ENCODE measurements around the gene RAD51B. TPM values are rescaled to one million over a fixed set of nuclear protein-coding genes. Genes with fewer than 3 reads are reported as not detected.

Gene RAD51B
- total and polyA plus RNA-seq, 2 donors (not counting 1 experiment from before 2014, with no cell fraction given) = 4.6 to 16.3 TPM

GRCh38 chr14:68626386-68626785 is 806.8 kb downstream of the RAD51B start:
- Histone ChIP-seq H2AFZ (ENCODE audit: low read length) (no peak overlapping the region), H3K9ac (ENCODE audit: insufficient read depth, low read length) (no peak overlapping the region)
- no peak for DNase-seq (ENCODE audit: low read depth in 2 of 2)

GRCh38 chr14:68627050-68627867 is 807.7 kb downstream of the RAD51B start:
- Histone ChIP-seq H3K4me2 (ENCODE audit: extremely low read depth, insufficient read depth, low read length) (no peak overlapping the region), H4K20me1 (ENCODE audit: control insufficient read depth, extremely low read depth, insufficient read depth, low read length) (no peaks in the 10 kb centered on the region), H3K79me2 (ENCODE audit: control insufficient read depth, insufficient read depth, low read length) (no peaks in the 10 kb centered on the region), H2AFZ (ENCODE audit: low read length) (no peak overlapping the region), H3K4me3 (replicated peaks in 1 of 4; ENCODE audit: control extremely low read depth in 1 of 4, insufficient read depth in 1 of 4, low read depth in 3 of 4, low read length in 4 of 4) (no peak overlapping the region), H3K9me3 (ENCODE audit: control insufficient read depth, insufficient read depth, low read depth, low read length) (no peaks in the 10 kb centered on the region), H3K4me1 (ENCODE audit: control insufficient read depth, extremely low read depth, insufficient read depth, low read length) (peaks cover 3% of the 10 kb centered on the region), H3K9ac (ENCODE audit: insufficient read depth, low read length) (no peak overlapping the region), H3K36me3 (ENCODE audit: control insufficient read depth, insufficient read depth, low read length) (no peaks in the 10 kb centered on the region), H3K27ac (ENCODE audit: insufficient read depth, low read length) (no peak overlapping the region), H3K27me3 (ENCODE audit: control insufficient read depth, insufficient read depth, low read length) (no peaks in the 10 kb centered on the region)
- DNase-seq (ENCODE audit: low read depth in 2 of 2) = peak in 1 of 2 donors; percentile 62
- TF ChIP-seq CTCF (conservative IDR thresholded peaks at IDR 0.05 in 1 of 2, IDR thresholded peaks at IDR 0.05 in 1 of 2; ENCODE audit: low read depth in 1 of 2, low read length in 2 of 2) (no peak), EZH2 (IDR thresholded peaks at IDR 0.05; ENCODE audit: low read length, missing control alignments) (no peak)

More at GRCh38 chr14:68626386-68626785, 806.8 kb downstream of the RAD51B start:
- no peaks in the 10 kb centered on the region for H3K4me1 ChIP-seq (ENCODE audit: control insufficient read depth, extremely low read depth, insufficient read depth, low read length)
- no peak overlapping the region for H3K27ac ChIP-seq (ENCODE audit: insufficient read depth, low read length)
- H3K79me2 ChIP-seq (ENCODE audit: control insufficient read depth, insufficient read depth, low read length) = no peaks in the 10 kb centered on the region
- no peak overlapping the region for H3K4me2 ChIP-seq (ENCODE audit: extremely low read depth, insufficient read depth, low read length)
- H3K27me3 ChIP-seq (ENCODE audit: control insufficient read depth, insufficient read depth, low read length) = no peaks in the 10 kb centered on the region
- H4K20me1 ChIP-seq (ENCODE audit: control insufficient read depth, extremely low read depth, insufficient read depth, low read length) = no peaks in the 10 kb centered on the region
- H3K4me3 ChIP-seq (replicated peaks in 1 of 4; ENCODE audit: control extremely low read depth in 1 of 4, insufficient read depth in 1 of 4, low read depth in 3 of 4, low read length in 4 of 4) = no peak overlapping the region
- TF ChIP-seq EZH2 (IDR thresholded peaks at IDR 0.05; ENCODE audit: low read length, missing control alignments) (no peak), CTCF (conservative IDR thresholded peaks at IDR 0.05 in 1 of 2, IDR thresholded peaks at IDR 0.05 in 1 of 2; ENCODE audit: low read depth in 1 of 2, low read length in 2 of 2) (no peak)
- H3K36me3 ChIP-seq (ENCODE audit: control insufficient read depth, insufficient read depth, low read length) = no peaks in the 10 kb centered on the region
- H3K9me3 ChIP-seq (ENCODE audit: control insufficient read depth, insufficient read depth, low read depth, low read length) = no peaks in the 10 kb centered on the region

- TF ChIP-seq EZH2 (IDR thresholded peaks at IDR 0.05; ENCODE audit: low read length, missing control alignments) (no peak), CTCF (conservative IDR thresholded peaks at IDR 0.05 in 1 of 2, IDR thresholded peaks at IDR 0.05 in 1 of 2; ENCODE audit: low read depth in 1 of 2, low read length in 2 of 2) (no peak)
- Histone ChIP-seq H3K36me3 (ENCODE audit: control insufficient read depth, insufficient read depth, low read length) (no peaks in the 10 kb centered on the region), H3K27me3 (ENCODE audit: control insufficient read depth, insufficient read depth, low read length) (no peaks in the 10 kb centered on the region), H3K9ac (ENCODE audit: insufficient read depth, low read length) (no peak overlapping the region), H2AFZ (ENCODE audit: low read length) (no peak overlapping the region), H3K27ac (ENCODE audit: insufficient read depth, low read length) (no peak overlapping the region), H3K79me2 (ENCODE audit: control insufficient read depth, insufficient read depth, low read length) (no peaks in the 10 kb centered on the region), H4K20me1 (ENCODE audit: control insufficient read depth, extremely low read depth, insufficient read depth, low read length) (no peaks in the 10 kb centered on the region), H3K4me2 (ENCODE audit: extremely low read depth, insufficient read depth, low read length) (no peak overlapping the region), H3K4me3 (replicated peaks in 1 of 4; ENCODE audit: control extremely low read depth in 1 of 4, insufficient read depth in 1 of 4, low read depth in 3 of 4, low read length in 4 of 4) (no peak overlapping the region), H3K4me1 (ENCODE audit: control insufficient read depth, extremely low read depth, insufficient read depth, low read length) (peaks cover 3% of the 10 kb centered on the region), H3K9me3 (ENCODE audit: control insufficient read depth, insufficient read depth, low read depth, low read length) (no peaks in the 10 kb centered on the region)
- peak in 1 of 2 donors; percentile 28 for DNase-seq (ENCODE audit: low read depth in 2 of 2)
Measured at GRCh38 chr14:68627868-68628604, 808.5 kb downstream of the RAD51B start.
